CD14-positive monocyte (primary cell): ENCODE data around the gene ATOH8. TPM values are rescaled to one million over a fixed set of nuclear protein-coding genes. Genes with fewer than 3 reads are reported as not detected.

ENCODE experiments used
- DNase-seq, 3 donors: peaks; one replicate each; pipeline ENCODE4 v3.0.0-alpha.2; 2011 to 2022
- H2AFZ ChIP-seq: 2 replicates; pipeline ENCODE4 v1.6.0; 2012; ENCODE audit warnings: mild to moderate bottlenecking, low read depth, low read length, inconsistent platforms; ENCODE audit not compliant: insufficient read depth, poor library complexity, severe bottlenecking
- H3K27ac ChIP-seq, 2 donors: 1 replicate in 1 of 2; 2 replicates in 1 of 2; pipeline ENCODE4 v1.5.1; 2012 to 2013; ENCODE audit warnings: low read length in 2 of 2, control low read depth in 1 of 2, inconsistent platforms in 1 of 2, low read depth in 1 of 2, mild to moderate bottlenecking in 1 of 2
- H3K27me3 ChIP-seq, 2 donors: one replicate each; pipeline versions ENCODE4 v1.6.0 to v1.6.1; 2011 to 2013; ENCODE audit warnings: low read length in 2 of 2; ENCODE audit not compliant: control insufficient read depth in 2 of 2, insufficient read depth in 2 of 2
- H3K36me3 ChIP-seq, 2 donors: replicated peaks in 1 of 2; 1 replicate in 1 of 2; 2 replicates in 1 of 2; pipeline versions ENCODE4 v1.5.1 to v1.6.1; 2012 to 2013; ENCODE audit warnings: low read length in 2 of 2, control low read depth in 1 of 2, inconsistent platforms in 1 of 2, mild to moderate bottlenecking in 1 of 2; ENCODE audit not compliant: insufficient read depth in 2 of 2, control insufficient read depth in 1 of 2
- H3K4me1 ChIP-seq, 2 donors: 1 replicate in 1 of 2; 2 replicates in 1 of 2; pipeline versions ENCODE4 v1.5.1 to v1.6.1; 2012 to 2013; ENCODE audit warnings: low read length in 2 of 2, control low read depth in 1 of 2, inconsistent platforms in 1 of 2, mild to moderate bottlenecking in 1 of 2, moderate library complexity in 1 of 2; ENCODE audit not compliant: insufficient read depth in 2 of 2, control insufficient read depth in 1 of 2
- H3K4me2 ChIP-seq: replicated peaks from 2 replicates; pipeline ENCODE3; 2012; ENCODE audit warnings: low read length, moderate library complexity, mild to moderate bottlenecking; ENCODE audit not compliant: poor library complexity, severe bottlenecking; ENCODE audit errors: extremely low read depth
- H3K4me3 ChIP-seq, 3 experiments: fragments of 200-600 bp in 1 of 3; sonication (generic) in 1 of 3; replicated peaks in 1 of 3; 1 replicate in 2 of 3; 2 replicates in 1 of 3; pipeline ENCODE4 v1.5.1; 2011 to 2013; ENCODE audit warnings: low read length in 3 of 3, mild to moderate bottlenecking in 3 of 3, control low read depth in 2 of 3, low read depth in 2 of 3, inconsistent platforms in 1 of 3, moderate library complexity in 1 of 3
- H3K79me2 ChIP-seq: 2 replicates; pipeline ENCODE4 v1.6.0; 2012; ENCODE audit warnings: mild to moderate bottlenecking, control low read depth, inconsistent platforms, low read length, moderate library complexity; ENCODE audit not compliant: insufficient read depth
- H3K9ac ChIP-seq: 2 replicates; pipeline ENCODE4 v1.6.0; 2017; ENCODE audit warnings: low read length, mild to moderate bottlenecking; ENCODE audit not compliant: insufficient read depth, poor library complexity, severe bottlenecking
- H3K9me3 ChIP-seq, 2 donors: replicated peaks in 1 of 2; 1 replicate in 1 of 2; 2 replicates in 1 of 2; pipeline versions ENCODE4 v1.5.1 to v1.6.1; 2012 to 2013; ENCODE audit warnings: low read length in 2 of 2, control low read depth in 1 of 2; ENCODE audit not compliant: control insufficient read depth in 1 of 2, insufficient read depth in 1 of 2
- H4K20me1 ChIP-seq: 2 replicates; pipeline ENCODE4 v1.6.0; 2012; ENCODE audit warnings: mild to moderate bottlenecking, low read length, control low read depth, moderate library complexity; ENCODE audit not compliant: insufficient read depth
- H3K27ac Mint-ChIP-seq, 7 donors: one replicate each; pipeline ENCODE4 v1.8.0; 2020; ENCODE audit warnings: mild to moderate bottlenecking in 7 of 7, mixed read lengths in 7 of 7, moderate library complexity in 6 of 7, inconsistent platforms in 2 of 7
- H3K27me3 Mint-ChIP-seq, 3 donors: one replicate each; pipeline ENCODE4 v1.8.0; 2021 to 2022; ENCODE audit warnings: low read depth in 3 of 3, mild to moderate bottlenecking in 3 of 3, mixed read lengths in 3 of 3, moderate library complexity in 3 of 3, inconsistent platforms in 1 of 3
- H3K36me3 Mint-ChIP-seq, 2 donors: one replicate each; pipeline ENCODE4 v1.8.0; 2020; ENCODE audit warnings: mixed read lengths in 2 of 2, inconsistent platforms in 1 of 2, mild to moderate bottlenecking in 1 of 2
- H3K4me1 Mint-ChIP-seq: one replicate; pipeline ENCODE4 v1.8.0; 2020; ENCODE audit warnings: mild to moderate bottlenecking, mixed read lengths
- H3K4me3 Mint-ChIP-seq, 2 donors: one replicate each; pipeline ENCODE4 v1.8.0; 2020; ENCODE audit warnings: mild to moderate bottlenecking in 2 of 2, mixed read lengths in 2 of 2, moderate library complexity in 1 of 2
- H3K9me3 Mint-ChIP-seq, 7 donors: one replicate each; pipeline ENCODE4 v1.8.0; 2020 to 2022; ENCODE audit warnings: mixed read lengths in 7 of 7, mild to moderate bottlenecking in 6 of 7, moderate library complexity in 6 of 7, inconsistent platforms in 2 of 7
- WGBS: methylation state at CpG from one replicate; pipeline ENCODE4 v1.1.5; 2013; ENCODE audit warnings: missing lambda C conversion rate; ENCODE audit not compliant: insufficient coverage; 5-methylcytosine and 5-hydroxymethylcytosine counted together
- intact Hi-C, 2 donors: fragments of 100-400 bp; cut with micrococcal nuclease; formaldehyde crosslinking; loops; one replicate each; pipeline versions ENCODE4 v1.15.0 to v1.15.1; 2023
- polyA plus RNA-seq, 3 donors: library from polyadenylated mRNA; depleted of rRNA in 1 of 3; unstranded in 2 of 3; stranded (reverse) in 1 of 3; fragments of 300-500 nt in 2 of 3; fragments of >200 nt in 1 of 3; fragmentation: Illumina TruSeq in 2 of 3; gene quantifications; 1 replicate in 2 of 3; 2 replicates in 1 of 3; pipeline ENCODE4 v1.2.3, GENCODE V29; 2012 to 2021
- TF ChIP-seq, protein P1 (sequence below): fragments of 200-600 bp; IDR thresholded peaks from one replicate; pipeline ENCODE4 v1.8.0; 2022; ENCODE audit warnings: antibody characterized with exemption, mild to moderate bottlenecking

Gene ATOH8
- polyA plus RNA-seq, 3 donors = 2.0 to 3.9 (median 2.1) TPM

DNA sequence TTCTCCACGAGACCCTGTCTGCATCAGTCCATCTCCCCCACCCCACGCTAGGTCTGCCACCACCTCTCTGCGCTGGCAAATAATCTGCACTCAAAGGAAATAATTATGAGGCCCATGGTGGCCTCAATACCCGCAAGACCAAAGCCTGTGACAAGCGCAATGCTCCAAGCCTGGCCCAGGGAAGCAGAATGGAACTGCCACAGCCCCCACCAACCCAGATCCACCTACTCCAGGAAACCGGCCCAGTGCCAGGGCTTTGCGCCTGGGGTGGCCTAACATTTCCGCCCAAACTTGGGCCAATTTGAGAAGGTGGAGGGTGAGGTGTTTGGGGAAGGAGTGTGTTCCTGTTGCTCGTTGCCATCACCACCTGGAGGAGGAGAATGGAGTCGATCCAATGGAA is 26.0 kb upstream of the ATOH8 start:
- no peaks in the 10 kb centered on the region for H3K27me3 Mint-ChIP-seq
- H3K9ac ChIP-seq = no peak overlapping the region
- no peaks in the 10 kb centered on the region for H3K9me3 ChIP-seq
- H3K27ac Mint-ChIP-seq = peak overlapping the region in 1 of 7 donors; percentile 4
- H4K20me1 ChIP-seq = no peaks in the 10 kb centered on the region
- TF ChIP-seq, protein P1, sequence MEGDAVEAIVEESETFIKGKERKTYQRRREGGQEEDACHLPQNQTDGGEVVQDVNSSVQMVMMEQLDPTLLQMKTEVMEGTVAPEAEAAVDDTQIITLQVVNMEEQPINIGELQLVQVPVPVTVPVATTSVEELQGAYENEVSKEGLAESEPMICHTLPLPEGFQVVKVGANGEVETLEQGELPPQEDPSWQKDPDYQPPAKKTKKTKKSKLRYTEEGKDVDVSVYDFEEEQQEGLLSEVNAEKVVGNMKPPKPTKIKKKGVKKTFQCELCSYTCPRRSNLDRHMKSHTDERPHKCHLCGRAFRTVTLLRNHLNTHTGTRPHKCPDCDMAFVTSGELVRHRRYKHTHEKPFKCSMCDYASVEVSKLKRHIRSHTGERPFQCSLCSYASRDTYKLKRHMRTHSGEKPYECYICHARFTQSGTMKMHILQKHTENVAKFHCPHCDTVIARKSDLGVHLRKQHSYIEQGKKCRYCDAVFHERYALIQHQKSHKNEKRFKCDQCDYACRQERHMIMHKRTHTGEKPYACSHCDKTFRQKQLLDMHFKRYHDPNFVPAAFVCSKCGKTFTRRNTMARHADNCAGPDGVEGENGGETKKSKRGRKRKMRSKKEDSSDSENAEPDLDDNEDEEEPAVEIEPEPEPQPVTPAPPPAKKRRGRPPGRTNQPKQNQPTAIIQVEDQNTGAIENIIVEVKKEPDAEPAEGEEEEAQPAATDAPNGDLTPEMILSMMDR = no peak
- H3K27ac ChIP-seq = no peak overlapping the region
- H3K36me3 Mint-ChIP-seq = no peaks in the 10 kb centered on the region
- 80% methylated on average over 1 of the region's 10 CpGs for WGBS
- H3K4me1 ChIP-seq = peaks cover 43 to 53% of the 10 kb centered on the region in 2 donors
- no peak overlapping the region for H3K4me3 ChIP-seq
- DNase-seq = no peak
- no peaks in the 10 kb centered on the region for H3K36me3 ChIP-seq
- H3K4me1 Mint-ChIP-seq = peaks cover 47% of the 10 kb centered on the region
- H3K79me2 ChIP-seq = no peaks in the 10 kb centered on the region
- no peak overlapping the region for H2AFZ ChIP-seq
- peak overlapping the region; percentile 56 for H3K4me2 ChIP-seq
- no peaks in the 10 kb centered on the region for H3K27me3 ChIP-seq
- intact Hi-C loops = loop anchor here (2.0 to 10.0 kb wide), 3 partner anchors 85 to 93 kb away; no protein-coding TSS in a partner anchor
- H3K4me3 Mint-ChIP-seq = no peak overlapping the region
- H3K9me3 Mint-ChIP-seq = peaks cover 0 to 3% (median 0%) of the 10 kb centered on the region in 7 donors

DNA sequence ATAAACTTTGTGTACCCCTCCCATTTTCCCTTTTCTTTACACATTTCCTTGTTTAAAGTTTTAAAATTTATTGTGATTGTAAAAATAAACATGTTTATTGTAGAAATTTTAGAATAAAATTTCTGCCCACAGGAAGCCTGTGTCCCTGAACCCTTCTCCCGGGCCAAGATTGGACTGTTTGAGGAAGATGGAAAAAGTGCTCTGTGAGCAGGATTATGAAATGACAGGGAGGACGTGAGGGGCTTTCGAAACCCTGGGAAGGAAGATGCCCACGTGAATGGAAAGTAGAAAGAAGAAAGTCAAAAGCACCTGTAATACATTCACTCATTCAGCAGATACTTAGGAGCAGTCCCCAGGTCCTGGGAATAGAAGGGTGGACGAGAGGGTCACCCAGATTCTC is 25.4 kb upstream of the ATOH8 start:
- peak overlapping the region in 2 of 7 donors; percentile 41 to 63 for H3K27ac Mint-ChIP-seq
- peak overlapping the region in 1 of 2 donors; percentile 73 for H3K4me3 Mint-ChIP-seq
- peaks cover 44% of the 10 kb centered on the region for H3K4me1 Mint-ChIP-seq
- no peaks in the 10 kb centered on the region for H3K79me2 ChIP-seq
- H4K20me1 ChIP-seq = no peaks in the 10 kb centered on the region
- TF ChIP-seq, protein P1 = no peak
- H2AFZ ChIP-seq = no peak overlapping the region
- H3K9me3 ChIP-seq = no peaks in the 10 kb centered on the region
- peaks cover 40 to 47% of the 10 kb centered on the region in 2 donors for H3K4me1 ChIP-seq
- H3K27me3 ChIP-seq = no peaks in the 10 kb centered on the region
- peaks cover 0 to 2% (median 0%) of the 10 kb centered on the region in 3 donors for H3K27me3 Mint-ChIP-seq
- H3K36me3 ChIP-seq = no peaks in the 10 kb centered on the region
- peaks cover 0 to 5% (median 0%) of the 10 kb centered on the region in 7 donors for H3K9me3 Mint-ChIP-seq
- no peak for DNase-seq
- peak overlapping the region in 1 of 3 experiments; percentile 60 for H3K4me3 ChIP-seq
- WGBS = no CpG with 5 or more reads among the region's 5 CpGs
- peak overlapping the region in 1 of 2 donors; percentile 54 for H3K27ac ChIP-seq
- no peak overlapping the region for H3K9ac ChIP-seq
- intact Hi-C loops = loop anchor here (2.0 to 10.0 kb wide), 3 partner anchors 84 to 94 kb away; no protein-coding TSS in a partner anchor
- no peaks in the 10 kb centered on the region for H3K36me3 Mint-ChIP-seq
- H3K4me2 ChIP-seq = peak overlapping the region; percentile 56
